SK-N-MC (cell line): ENCODE results near the gene TSFM.

Experiments
- FOXP2 ChIP-seq: optimal IDR thresholded peaks from 2 replicates; pipeline ENCODE3; 2011; ENCODE audit warnings: mild to moderate bottlenecking, moderate library complexity; ENCODE audit not compliant: insufficient read depth; ENCODE audit errors: extremely low read length, control extremely low read depth
- POLR2AphosphoS5 ChIP-seq: IDR thresholded peaks from 2 replicates; pipeline ENCODE4 v1.6.1; 2012; ENCODE audit warnings: mild to moderate bottlenecking, low read depth, low read length, borderline replicate concordance

DNA sequence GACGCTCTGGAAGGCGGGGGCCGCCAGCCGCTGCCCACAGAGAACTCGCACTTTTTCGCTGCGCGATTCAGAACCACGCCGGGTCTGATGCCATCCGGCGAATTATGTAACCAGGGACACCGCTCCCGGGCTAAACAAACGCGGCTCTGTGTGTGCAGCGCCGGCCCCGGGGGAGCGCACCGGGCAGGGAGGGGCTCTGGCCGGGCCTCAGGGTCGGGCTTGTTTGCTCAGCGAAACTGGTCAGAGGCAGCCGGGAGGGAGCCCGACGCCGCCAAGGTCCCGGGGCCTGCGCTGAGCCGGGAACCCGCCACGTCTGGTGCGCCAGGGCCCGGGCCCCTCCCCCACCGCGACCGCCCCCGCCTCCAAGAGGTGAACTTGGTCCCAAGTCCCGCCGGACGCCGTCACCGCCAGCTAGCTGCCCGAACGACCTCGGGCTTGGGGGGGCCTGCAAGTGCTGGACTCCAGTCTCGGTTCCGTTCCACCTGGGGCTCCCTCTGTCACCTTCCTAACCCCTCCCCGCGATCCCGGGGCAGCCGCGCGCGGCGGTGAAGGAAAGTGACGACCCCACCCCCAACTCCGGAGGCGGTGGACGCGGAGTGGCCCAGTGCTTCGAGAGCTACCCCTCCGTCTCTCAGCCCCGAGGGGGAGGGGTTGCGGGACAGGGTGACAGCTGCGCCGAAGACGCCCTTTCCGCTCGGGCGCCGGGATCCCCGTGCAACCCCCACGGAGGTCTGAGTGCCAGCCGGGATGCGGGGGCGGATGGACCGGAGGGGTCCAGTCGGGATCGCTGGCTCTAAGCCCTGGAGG lies 63.1 kb downstream of the TSFM start:
- no peak for TF ChIP-seq FOXP2
- no peak for TF ChIP-seq POLR2AphosphoS5
